ENCODE measurements around the gene RAD50.
A peak's percentile ranks its signal among the peaks of the same experiment; 100 is the strongest.
"Not testable (repeated sequence)": the region's sequence is repeated elsewhere in the genome, so short reads cannot be mapped to it uniquely, and the experiment has no call there.

Gene RAD50

DNA sequence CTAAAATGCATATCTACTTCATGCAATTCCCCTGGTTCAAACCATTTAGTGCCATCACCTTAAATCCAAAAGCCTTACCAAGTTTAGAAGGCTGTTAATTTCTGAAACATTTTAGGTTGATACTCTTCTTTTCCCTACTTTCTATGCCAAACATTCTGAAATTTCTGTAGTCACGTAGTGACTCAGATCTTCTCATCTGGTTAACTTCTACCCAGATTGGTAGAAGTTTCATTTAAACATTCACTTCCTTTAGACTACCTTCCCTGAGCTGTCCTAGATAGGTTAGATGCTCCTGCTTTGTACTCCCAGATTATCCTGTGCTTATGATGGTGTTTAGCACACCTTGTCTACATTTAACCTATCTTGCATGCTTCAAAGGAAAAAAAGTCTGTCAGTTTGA, 9.9 kb downstream of the RAD50 start:
- in situ Hi-C loops (cut with HindIII; ENCODE audit: low pct_ligation_motif_present, low sequenced_read_pairs), result no loop called here
- Histone ChIP-seq H3K4me3 (ENCODE audit: low read depth, low read length) (no peak overlapping the region), H3K36me3 (replicated peaks) (peaks cover 2% of the 10 kb centered on the region), H3K27me3 (replicated peaks) (no peaks in the 10 kb centered on the region), H3K27ac (no peak overlapping the region)
- TF ChIP-seq, protein P1, sequence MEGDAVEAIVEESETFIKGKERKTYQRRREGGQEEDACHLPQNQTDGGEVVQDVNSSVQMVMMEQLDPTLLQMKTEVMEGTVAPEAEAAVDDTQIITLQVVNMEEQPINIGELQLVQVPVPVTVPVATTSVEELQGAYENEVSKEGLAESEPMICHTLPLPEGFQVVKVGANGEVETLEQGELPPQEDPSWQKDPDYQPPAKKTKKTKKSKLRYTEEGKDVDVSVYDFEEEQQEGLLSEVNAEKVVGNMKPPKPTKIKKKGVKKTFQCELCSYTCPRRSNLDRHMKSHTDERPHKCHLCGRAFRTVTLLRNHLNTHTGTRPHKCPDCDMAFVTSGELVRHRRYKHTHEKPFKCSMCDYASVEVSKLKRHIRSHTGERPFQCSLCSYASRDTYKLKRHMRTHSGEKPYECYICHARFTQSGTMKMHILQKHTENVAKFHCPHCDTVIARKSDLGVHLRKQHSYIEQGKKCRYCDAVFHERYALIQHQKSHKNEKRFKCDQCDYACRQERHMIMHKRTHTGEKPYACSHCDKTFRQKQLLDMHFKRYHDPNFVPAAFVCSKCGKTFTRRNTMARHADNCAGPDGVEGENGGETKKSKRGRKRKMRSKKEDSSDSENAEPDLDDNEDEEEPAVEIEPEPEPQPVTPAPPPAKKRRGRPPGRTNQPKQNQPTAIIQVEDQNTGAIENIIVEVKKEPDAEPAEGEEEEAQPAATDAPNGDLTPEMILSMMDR (IDR thresholded peaks at IDR 0.05; ENCODE audit: low read depth, low read length, missing control alignments), result no peak
- no peak for DNase-seq

DNA sequence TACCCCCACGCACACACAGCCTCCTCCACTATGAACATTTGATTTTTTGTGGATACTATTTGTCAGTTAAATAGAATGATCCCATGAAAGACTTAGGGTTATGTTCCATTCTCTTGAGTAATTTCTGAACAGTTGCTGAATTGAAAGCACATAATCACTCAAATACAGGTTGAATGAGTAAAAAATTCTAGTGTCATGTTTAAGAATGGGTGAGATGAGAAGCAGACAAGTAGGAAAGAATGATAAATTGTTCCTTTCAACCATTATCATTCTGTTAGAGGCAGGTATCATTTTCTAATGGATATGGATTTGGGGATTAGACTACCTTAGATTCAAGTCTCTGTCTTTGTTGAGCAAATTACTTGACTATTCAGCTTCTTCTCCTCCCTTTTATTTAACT, 19.3 kb downstream of the RAD50 start:
- no peak overlapping the region for H3K27ac ChIP-seq
- no peak for DNase-seq
- in situ Hi-C loops (cut with HindIII; ENCODE audit: low pct_ligation_motif_present, low sequenced_read_pairs), result no loop called here
- H3K36me3 ChIP-seq (replicated peaks), result no peaks in the 10 kb centered on the region
- TF ChIP-seq, protein P1 (IDR thresholded peaks at IDR 0.05; ENCODE audit: low read depth, low read length, missing control alignments), result no peak
- H3K4me3 ChIP-seq (ENCODE audit: low read depth, low read length), result no peak overlapping the region
- H3K27me3 ChIP-seq (replicated peaks), result no peaks in the 10 kb centered on the region

DNA sequence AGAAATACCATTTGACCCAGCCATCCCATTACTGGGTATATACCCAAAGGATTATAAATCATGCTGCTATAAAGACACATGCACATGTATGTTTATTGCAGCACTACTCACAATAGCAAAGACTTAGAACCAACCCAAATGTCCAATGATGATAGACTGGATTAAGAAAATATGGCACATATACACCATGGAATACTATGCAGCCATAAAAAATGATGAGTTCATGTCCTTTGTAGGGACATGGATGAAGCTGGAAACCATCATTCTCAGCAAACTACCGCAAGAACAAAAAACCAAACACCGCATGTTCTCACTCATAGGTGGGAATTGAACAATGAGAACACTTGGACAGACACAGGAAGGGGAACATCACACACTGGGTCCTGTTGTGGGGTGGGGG, 27.8 kb downstream of the RAD50 start:
- not testable (repeated sequence) for H3K36me3 ChIP-seq (replicated peaks); H3K27ac ChIP-seq

DNA sequence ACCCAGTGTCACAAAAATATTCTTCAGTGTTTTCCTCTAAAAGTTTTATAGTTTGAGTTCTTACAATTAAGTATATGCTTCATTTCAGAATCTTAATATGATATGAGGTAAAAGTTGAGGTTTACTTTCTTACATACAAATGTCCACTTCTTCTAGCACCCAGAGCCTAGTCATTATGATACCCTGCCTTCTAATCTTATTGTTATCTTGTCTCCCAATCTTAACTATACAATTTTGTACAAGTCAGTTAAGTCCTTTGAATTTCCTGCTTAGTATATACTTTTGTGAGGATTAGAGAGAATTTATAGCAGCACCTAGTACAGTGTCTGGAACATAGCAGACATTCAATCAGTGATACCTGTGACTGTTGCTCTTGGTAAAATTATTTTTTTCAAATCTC, 29.3 kb downstream of the RAD50 start:
- in situ Hi-C loops (cut with HindIII; ENCODE audit: low pct_ligation_motif_present, low sequenced_read_pairs), result no loop called here
- DNase-seq, result no peak
- Histone ChIP-seq H3K4me3 (ENCODE audit: low read depth, low read length) (no peak overlapping the region), H3K27me3 (replicated peaks) (no peaks in the 10 kb centered on the region), H3K27ac (no peak overlapping the region), H3K36me3 (replicated peaks) (peaks cover 3% of the 10 kb centered on the region)
- TF ChIP-seq, protein P1 (IDR thresholded peaks at IDR 0.05; ENCODE audit: low read depth, low read length, missing control alignments), result no peak

More for the DNA sequence above, 27.8 kb downstream of the RAD50 start:
- in situ Hi-C loops (cut with HindIII; ENCODE audit: low pct_ligation_motif_present, low sequenced_read_pairs); H3K4me3 ChIP-seq (ENCODE audit: low read depth, low read length); H3K27me3 ChIP-seq (replicated peaks); DNase-seq: not testable (repeated sequence)

DNA sequence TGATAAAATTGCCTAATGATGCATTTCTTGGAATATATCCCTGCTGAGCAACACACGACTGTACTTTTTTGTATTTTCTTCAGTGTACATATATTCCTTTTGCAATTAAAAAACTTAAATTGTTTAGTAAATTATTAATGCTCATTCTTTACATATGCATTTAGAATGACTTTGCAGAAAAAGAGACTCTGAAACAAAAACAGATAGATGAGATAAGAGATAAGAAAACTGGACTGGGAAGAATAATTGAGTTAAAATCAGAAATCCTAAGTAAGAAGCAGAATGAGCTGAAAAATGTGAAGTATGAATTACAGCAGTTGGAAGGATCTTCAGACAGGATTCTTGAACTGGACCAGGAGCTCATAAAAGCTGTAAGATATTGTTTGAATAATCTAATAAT, 32.7 kb downstream of the RAD50 start:
- Histone ChIP-seq H3K4me3 (ENCODE audit: low read depth, low read length) (no peak overlapping the region), H3K27ac (no peak overlapping the region), H3K27me3 (replicated peaks) (no peaks in the 10 kb centered on the region), H3K36me3 (replicated peaks) (peaks cover 2% of the 10 kb centered on the region)
- TF ChIP-seq, protein P1 (IDR thresholded peaks at IDR 0.05; ENCODE audit: low read depth, low read length, missing control alignments), result no peak
- in situ Hi-C loops (cut with HindIII; ENCODE audit: low pct_ligation_motif_present, low sequenced_read_pairs), result no loop called here
- DNase-seq, result no peak

DNA sequence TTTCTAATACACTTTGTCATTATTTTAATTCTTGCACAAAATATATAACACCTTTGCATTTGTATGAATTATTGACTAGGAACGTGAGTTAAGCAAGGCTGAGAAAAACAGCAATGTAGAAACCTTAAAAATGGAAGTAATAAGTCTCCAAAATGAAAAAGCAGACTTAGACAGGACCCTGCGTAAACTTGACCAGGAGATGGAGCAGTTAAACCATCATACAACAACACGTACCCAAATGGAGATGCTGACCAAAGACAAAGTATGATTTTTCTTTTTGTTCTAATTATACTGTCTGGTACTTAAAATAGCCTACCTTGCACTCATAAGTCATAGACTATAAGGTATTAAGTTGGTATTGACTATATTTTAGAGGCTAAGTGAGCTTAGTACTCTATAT, 34.4 kb downstream of the RAD50 start:
- TF ChIP-seq, protein P1 (IDR thresholded peaks at IDR 0.05; ENCODE audit: low read depth, low read length, missing control alignments), result peak; percentile 36
- no peaks in the 10 kb centered on the region for H3K27me3 ChIP-seq (replicated peaks)
- no peak for DNase-seq
- peaks cover 8% of the 10 kb centered on the region for H3K36me3 ChIP-seq (replicated peaks)
- in situ Hi-C loops (cut with HindIII; ENCODE audit: low pct_ligation_motif_present, low sequenced_read_pairs), result no loop called here
- H3K27ac ChIP-seq, result no peak overlapping the region
- no peak overlapping the region for H3K4me3 ChIP-seq (ENCODE audit: low read depth, low read length)
